ENCODE data around the gene KCNK5.

Gene KCNK5

DNA sequence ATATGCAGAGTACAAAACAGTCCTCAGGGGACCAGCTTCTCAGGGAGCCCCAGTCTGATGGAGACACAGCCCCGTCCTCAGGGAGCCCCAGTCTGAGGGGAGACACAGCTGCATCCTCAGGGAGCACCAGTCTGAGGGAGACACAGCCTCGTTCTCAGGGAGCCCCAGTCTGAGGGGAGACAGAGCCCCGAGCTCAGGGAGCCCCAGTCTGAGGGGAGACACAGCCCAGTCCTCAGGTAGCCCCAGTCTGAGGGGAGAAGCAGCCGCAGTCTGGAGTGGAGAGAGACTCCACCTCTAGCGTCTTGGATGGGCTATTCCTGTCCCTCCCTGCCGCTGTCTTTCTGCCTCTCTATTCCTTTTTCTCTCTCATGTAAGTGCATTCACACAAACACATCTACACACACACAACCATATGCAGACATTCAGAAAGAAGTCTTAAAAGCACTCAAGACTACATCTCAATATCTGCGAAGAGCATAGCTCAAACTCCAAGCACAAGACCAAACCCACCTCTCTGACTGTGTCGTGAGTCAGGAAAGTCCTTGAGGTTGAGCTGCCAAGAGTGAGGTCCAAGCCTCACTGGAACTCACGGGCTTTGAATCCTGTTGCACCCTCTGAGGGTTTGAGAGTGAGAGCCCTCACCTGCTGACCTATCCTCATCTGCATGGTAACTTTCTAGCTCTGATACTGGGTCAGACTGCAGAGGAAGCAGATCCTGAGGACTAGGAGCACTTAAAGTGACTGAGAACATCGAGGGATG is 61.2 kb downstream of the KCNK5 start:
- no peaks in the 10 kb centered on the region for H3K27me3 ChIP-seq
- H3K9me3 ChIP-seq = peaks cover 17% of the 10 kb centered on the region
- H3K4me3 ChIP-seq = no peak overlapping the region
- H3K9ac ChIP-seq = no peak overlapping the region
- no peak overlapping the region for H3K27ac ChIP-seq
- no peak overlapping the region for H3K4me2 ChIP-seq
- H3K36me3 ChIP-seq = no peaks in the 10 kb centered on the region
- no peak for TF ChIP-seq Cebpa-rat (IDR thresholded peaks at IDR 0.05)
- peaks cover 8% of the 10 kb centered on the region for H3K4me1 ChIP-seq
- H4K20me1 ChIP-seq = no peaks in the 10 kb centered on the region

- H3K9ac ChIP-seq = no peak overlapping the region
- no peak for TF ChIP-seq Cebpa-rat (IDR thresholded peaks at IDR 0.05)
- no peaks in the 10 kb centered on the region for H3K36me3 ChIP-seq
- no peaks in the 10 kb centered on the region for H3K27me3 ChIP-seq
- no peaks in the 10 kb centered on the region for H4K20me1 ChIP-seq
- H3K4me1 ChIP-seq = peaks cover 8% of the 10 kb centered on the region
- no peak overlapping the region for H3K4me3 ChIP-seq
- no peak overlapping the region for H3K27ac ChIP-seq
- no peak overlapping the region for H3K4me2 ChIP-seq
- peaks cover 15% of the 10 kb centered on the region for H3K9me3 ChIP-seq
These were observed 62.0 kb downstream of the KCNK5 start for GRCh38 chr6:39167321-39167720.

- no peak for TF ChIP-seq Cebpa-rat (IDR thresholded peaks at IDR 0.05)
- no peaks in the 10 kb centered on the region for H3K36me3 ChIP-seq
- H3K4me2 ChIP-seq = peak overlapping the region; percentile 40; the same call in 1 of the 2 replicates
- peaks cover 8% of the 10 kb centered on the region for H3K4me1 ChIP-seq
- no peak overlapping the region for H3K27ac ChIP-seq
- no peaks in the 10 kb centered on the region for H4K20me1 ChIP-seq
- H3K9ac ChIP-seq = no peak overlapping the region
- H3K27me3 ChIP-seq = no peaks in the 10 kb centered on the region
- H3K4me3 ChIP-seq = no peak overlapping the region
- peaks cover 11% of the 10 kb centered on the region for H3K9me3 ChIP-seq
These were observed 62.4 kb downstream of the KCNK5 start for GRCh38 chr6:39166912-39167290.

DNA sequence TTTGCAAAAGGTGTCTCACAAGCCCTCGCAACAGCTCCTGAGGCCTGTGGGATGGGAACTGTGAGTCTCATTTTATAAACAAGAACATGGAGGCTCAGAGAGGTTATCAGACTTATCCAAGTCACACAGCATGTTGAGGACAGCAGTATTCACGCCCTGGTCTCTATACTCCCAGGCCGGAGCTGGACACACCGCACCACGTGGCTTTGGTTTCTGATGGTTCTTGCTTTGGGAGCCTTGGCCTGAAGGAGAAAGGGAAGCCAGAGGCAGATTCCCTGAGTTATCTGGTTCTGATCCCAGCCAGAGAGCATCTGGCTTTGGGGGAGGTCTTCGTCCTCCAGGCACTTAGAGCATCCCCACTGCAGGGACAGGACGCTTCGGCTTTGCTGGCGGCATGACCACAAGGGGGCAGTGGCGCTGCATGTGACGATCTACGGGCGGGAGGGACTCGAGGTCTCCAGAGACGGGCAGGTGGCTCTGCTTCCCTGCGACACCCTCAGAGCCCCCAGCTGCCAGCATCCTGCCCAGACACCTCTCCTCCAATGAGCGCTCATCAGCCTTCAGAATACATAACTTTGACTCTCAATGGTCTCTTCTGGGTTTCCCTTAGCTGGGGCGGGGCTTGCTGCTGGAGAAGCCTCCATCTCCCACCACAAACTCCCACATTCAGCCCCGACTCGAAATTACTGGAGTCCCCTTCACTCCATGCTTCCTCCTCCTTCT is 62.9 kb downstream of the KCNK5 start:
- Histone ChIP-seq H3K27me3 (no peaks in the 10 kb centered on the region), H3K4me1 (peaks cover 8% of the 10 kb centered on the region), H3K4me2 (peak overlapping the region; percentile 40), H3K9ac (no peak overlapping the region), H3K27ac (no peak overlapping the region), H3K9me3 (peaks cover 5% of the 10 kb centered on the region; the same call in 1 of the 2 replicates), H3K36me3 (no peaks in the 10 kb centered on the region), H3K4me3 (no peak overlapping the region), H4K20me1 (no peaks in the 10 kb centered on the region)
- TF ChIP-seq Cebpa-rat (IDR thresholded peaks at IDR 0.05) = no peak

- no peaks in the 10 kb centered on the region for H3K27me3 ChIP-seq
- no peaks in the 10 kb centered on the region for H3K4me1 ChIP-seq
- no peak overlapping the region for H3K27ac ChIP-seq
- no peaks in the 10 kb centered on the region for H3K36me3 ChIP-seq
- H3K4me2 ChIP-seq = no peak overlapping the region
- H4K20me1 ChIP-seq = no peaks in the 10 kb centered on the region
- no peak for TF ChIP-seq Cebpa-rat (IDR thresholded peaks at IDR 0.05)
- H3K9ac ChIP-seq = no peak overlapping the region
- H3K9me3 ChIP-seq = peaks cover 4% of the 10 kb centered on the region; the same call in 1 of the 2 replicates
- no peak overlapping the region for H3K4me3 ChIP-seq
These were observed 71.8 kb downstream of the KCNK5 start for GRCh38 chr6:39157511-39157910.

- TF ChIP-seq Cebpa-rat (IDR thresholded peaks at IDR 0.05) = no peak
- Histone ChIP-seq H3K9ac (no peak overlapping the region), H3K4me3 (no peak overlapping the region), H3K27me3 (no peaks in the 10 kb centered on the region), H3K36me3 (no peaks in the 10 kb centered on the region), H4K20me1 (no peaks in the 10 kb centered on the region), H3K27ac (no peak overlapping the region), H3K4me1 (no peaks in the 10 kb centered on the region), H3K4me2 (no peak overlapping the region), H3K9me3 (peaks cover 4% of the 10 kb centered on the region; the same call in 1 of the 2 replicates)
These were observed 72.5 kb downstream of the KCNK5 start for GRCh38 chr6:39156801-39157200.

DNA sequence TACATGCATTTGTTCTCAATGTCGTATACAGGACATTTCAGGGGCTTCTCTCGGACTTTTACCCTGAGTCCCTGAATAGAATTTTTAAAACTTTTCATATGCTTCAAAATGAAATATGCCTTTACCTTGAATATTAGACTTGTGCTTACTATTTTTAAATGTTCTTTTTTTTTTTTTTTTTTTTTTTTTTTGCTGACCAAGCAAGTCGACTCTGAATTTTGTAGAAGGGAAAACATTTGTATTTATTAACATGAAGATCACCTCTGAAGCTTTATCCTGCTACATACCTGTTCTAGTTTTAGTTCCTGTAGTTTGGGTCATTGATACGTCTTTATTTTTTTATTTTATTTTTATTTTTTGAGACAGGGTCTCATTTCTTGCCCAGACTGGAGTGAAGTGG is 74.6 kb downstream of the KCNK5 start:
- H4K20me1 ChIP-seq = no peaks in the 10 kb centered on the region
- no peak overlapping the region for H3K4me3 ChIP-seq
- no peaks in the 10 kb centered on the region for H3K4me1 ChIP-seq
- TF ChIP-seq Cebpa-rat (IDR thresholded peaks at IDR 0.05) = no peak
- no peaks in the 10 kb centered on the region for H3K27me3 ChIP-seq
- H3K9me3 ChIP-seq = peaks cover 2% of the 10 kb centered on the region; the same call in 1 of the 2 replicates
- no peak overlapping the region for H3K9ac ChIP-seq
- H3K36me3 ChIP-seq = no peaks in the 10 kb centered on the region
- no peak overlapping the region for H3K4me2 ChIP-seq
- no peak overlapping the region for H3K27ac ChIP-seq

GRCh38 chr6:39153766-39154397 is 75.4 kb downstream of the KCNK5 start:
- TF ChIP-seq Cebpa-rat (IDR thresholded peaks at IDR 0.05) = no peak
- Histone ChIP-seq H3K4me3 (no peak overlapping the region), H3K4me2 (no peak overlapping the region), H3K9me3 (no peaks in the 10 kb centered on the region), H3K27ac (no peak overlapping the region), H4K20me1 (no peaks in the 10 kb centered on the region), H3K9ac (no peak overlapping the region), H3K36me3 (no peaks in the 10 kb centered on the region), H3K27me3 (no peaks in the 10 kb centered on the region), H3K4me1 (no peaks in the 10 kb centered on the region)

DNA sequence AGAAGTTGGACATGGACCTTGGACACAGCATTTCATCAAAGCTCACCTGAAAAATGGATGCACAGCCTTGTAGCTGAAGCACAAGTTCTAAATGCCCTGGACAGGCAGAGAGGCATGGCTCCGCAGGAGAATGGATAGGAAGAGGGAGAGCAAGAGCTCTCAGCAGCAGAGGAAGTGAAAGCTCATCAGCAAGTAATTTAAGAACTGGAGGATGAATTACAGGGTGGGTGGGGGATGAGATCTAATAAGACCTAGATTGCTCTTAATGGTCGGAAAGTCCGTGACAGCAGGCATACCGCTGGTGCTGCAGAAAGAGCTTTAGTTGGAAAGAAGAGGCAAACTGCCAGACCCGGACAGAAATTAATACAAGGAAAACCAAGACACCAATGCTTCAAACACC is 77.0 kb downstream of the KCNK5 start:
- no peak overlapping the region for H3K4me2 ChIP-seq
- no peaks in the 10 kb centered on the region for H3K4me1 ChIP-seq
- no peaks in the 10 kb centered on the region for H3K27me3 ChIP-seq

GRCh38 chr6:39151211-39151610 is 78.1 kb downstream of the KCNK5 start:
- H3K4me2 ChIP-seq = no peak overlapping the region
- H3K27me3 ChIP-seq = no peaks in the 10 kb centered on the region
- H3K36me3 ChIP-seq = no peaks in the 10 kb centered on the region
- H3K27ac ChIP-seq = no peak overlapping the region
- H3K9me3 ChIP-seq = no peaks in the 10 kb centered on the region
- H3K9ac ChIP-seq = no peak overlapping the region
- H3K4me1 ChIP-seq = no peaks in the 10 kb centered on the region
- H3K4me3 ChIP-seq = no peak overlapping the region
- no peaks in the 10 kb centered on the region for H4K20me1 ChIP-seq
- no peak for TF ChIP-seq Cebpa-rat (IDR thresholded peaks at IDR 0.05)

More for the DNA sequence above, 77.0 kb downstream of the KCNK5 start:
- no peak overlapping the region for H3K4me3 ChIP-seq
- no peaks in the 10 kb centered on the region for H4K20me1 ChIP-seq
- H3K9ac ChIP-seq = no peak overlapping the region
- H3K27ac ChIP-seq = no peak overlapping the region
- no peak for TF ChIP-seq Cebpa-rat (IDR thresholded peaks at IDR 0.05)
- H3K9me3 ChIP-seq = no peaks in the 10 kb centered on the region
- no peaks in the 10 kb centered on the region for H3K36me3 ChIP-seq

Measured in BLaER1 (cell line).